ENCODE data around the gene EIF2S1. TPM values are rescaled to one million over a fixed set of nuclear protein-coding genes. Genes with fewer than 3 reads are reported as not detected.

Gene EIF2S1
- total and polyA plus RNA-seq, 5 experiments from 2014 or later = 50.3 to 131 (median 107) TPM

- ATAC-seq = no peak
- Mint-ChIP-seq H3K27ac (no peak overlapping the region), H3K36me3 (peaks cover 0 to 59% (median 10%) of the 10 kb centered on the region in 3 donors), H3K4me3 (no peak overlapping the region), H3K4me1 (peaks cover 0 to 19% (median 17%) of the 10 kb centered on the region in 4 donors), H3K9me3 (no peaks in the 10 kb centered on the region), H3K27me3 (no peaks in the 10 kb centered on the region)
- DNase-seq = no peak
- POLR2A ChIA-PET = interaction anchor here (0.8 kb wide), 1 partner anchor 8 kb away, joined by 6 read pairs; the partner anchor contains the start of genes ATP6V1D and EIF2S1
Measured at GRCh38 chr14:67352055-67352454, 8.1 kb upstream of the EIF2S1 start.

GRCh38 chr14:67357186-67357968 lies 2.8 kb upstream of the EIF2S1 start:
- ATAC-seq (no peak), DNase-seq (no peak)
- Mint-ChIP-seq H3K9me3 (no peaks in the 10 kb centered on the region), H3K36me3 (peaks cover 0 to 16% (median 2%) of the 10 kb centered on the region in 3 donors), H3K27me3 (peaks cover 0 to 2% (median 0%) of the 10 kb centered on the region in 5 donors), H3K4me3 (peak overlapping the region in 9 of 10 donors; percentile 3 to 98 (median 62)), H3K27ac (peak overlapping the region in 6 of 10 donors; percentile 5 to 84 (median 35)), H3K4me1 (peaks cover 7 to 69% (median 53%) of the 10 kb centered on the region in 4 donors)
- POLR2A ChIA-PET = no interaction called here

GRCh38 chr14:67357969-67358354 lies 2.2 kb upstream of the EIF2S1 start:
- POLR2A ChIA-PET = no interaction called here
- Mint-ChIP-seq H3K4me1 (peaks cover 9 to 75% (median 59%) of the 10 kb centered on the region in 4 donors), H3K9me3 (no peaks in the 10 kb centered on the region), H3K36me3 (peaks cover 0 to 16% (median 0%) of the 10 kb centered on the region in 3 donors), H3K27me3 (peaks cover 0 to 2% (median 0%) of the 10 kb centered on the region in 5 donors), H3K4me3 (peak overlapping the region; percentile 49 to 100 (median 98)), H3K27ac (peak overlapping the region in 6 of 10 donors; percentile 25 to 100 (median 77))
- DNase-seq (no peak), ATAC-seq (no peak)

DNA sequence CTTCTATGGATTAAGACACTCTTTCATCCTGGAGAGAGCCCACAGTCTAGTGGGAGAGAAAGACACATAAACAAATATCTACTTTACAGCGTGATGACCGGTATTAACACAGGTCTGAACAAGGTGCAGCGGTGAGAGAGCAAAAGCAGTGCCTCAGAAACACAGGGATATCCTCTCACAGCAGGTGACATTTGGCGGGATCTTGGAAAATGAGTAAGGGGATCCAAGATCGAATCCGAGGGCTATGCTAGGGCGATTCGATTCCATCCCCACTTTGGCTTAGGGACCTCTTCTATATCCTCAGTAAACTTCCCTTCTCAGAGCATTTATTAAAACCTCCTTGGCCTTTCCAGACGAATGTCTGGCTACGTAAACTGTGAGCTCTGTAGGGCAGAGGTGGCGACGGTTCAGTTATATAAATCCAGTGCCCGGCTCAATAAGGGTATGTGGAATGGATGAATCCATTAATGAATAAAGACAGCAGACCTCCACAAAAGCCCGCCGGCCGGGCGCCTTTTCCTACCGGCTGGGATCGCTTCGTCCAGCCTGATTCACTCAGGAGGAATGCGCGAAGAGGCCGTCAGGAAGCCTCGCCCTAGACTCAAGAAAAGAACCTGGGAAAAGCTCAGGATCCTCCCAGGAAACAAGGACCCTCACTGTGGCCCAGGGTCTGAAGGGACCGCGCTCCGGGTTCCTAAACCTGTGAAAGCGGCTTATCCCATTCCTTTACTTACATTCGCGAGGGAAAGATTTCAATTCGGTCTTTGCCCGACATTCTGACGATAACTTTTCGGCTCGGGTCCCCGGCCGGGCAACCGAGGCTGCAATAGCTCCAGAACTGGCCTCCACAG lies 979 bp upstream of the EIF2S1 start:
- DNase-seq (no peak), ATAC-seq (no peak)
- peaks cover 0 to 23% (median 0%) of the 10 kb centered on the region in 3 donors for H3K36me3 Mint-ChIP-seq
- POLR2A ChIA-PET = interaction anchor here (1.0 to 1.5 kb wide), 5 partner anchors 8 to 241 kb away, joined by 4 to 8 read pairs (median 5); partner anchors contain the start of genes PALS1, PIGH and PLEK2
- H3K9me3 Mint-ChIP-seq = no peaks in the 10 kb centered on the region
- peaks cover 16 to 84% (median 70%) of the 10 kb centered on the region in 4 donors for H3K4me1 Mint-ChIP-seq
- peak overlapping the region; percentile 97 to 100 (median 98) for H3K27ac Mint-ChIP-seq
- H3K27me3 Mint-ChIP-seq = peaks cover 0 to 2% (median 0%) of the 10 kb centered on the region in 5 donors
- peak overlapping the region; percentile 93 to 100 (median 98) for H3K4me3 Mint-ChIP-seq

- POLR2A ChIA-PET = interaction anchor here (1.0 to 1.5 kb wide), 4 partner anchors 9 to 240 kb away, joined by 4 to 8 read pairs (median 6); partner anchors contain the start of genes PALS1, PIGH and PLEK2
- H3K9me3 Mint-ChIP-seq = no peaks in the 10 kb centered on the region
Measured at GRCh38 chr14:67360470-67361206, 510 bp downstream of the EIF2S1 start.

DNA sequence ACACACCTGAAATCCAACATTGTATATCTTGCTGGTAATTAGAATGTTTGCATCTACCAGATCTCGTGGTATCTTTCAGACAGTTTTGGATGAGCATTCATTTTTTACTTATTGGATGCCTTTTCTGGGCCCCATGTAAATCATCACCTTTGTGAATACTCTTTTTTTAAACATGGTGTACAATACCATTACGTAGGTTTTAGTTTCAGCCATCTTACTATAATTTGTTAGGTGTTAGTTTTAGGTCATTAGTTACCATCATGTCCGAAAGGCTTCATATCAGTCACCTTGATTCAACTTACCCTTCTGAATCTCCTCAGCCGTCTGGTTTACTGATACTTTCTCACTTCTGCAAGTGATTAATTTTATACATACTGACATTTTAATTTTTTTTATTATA lies 5.3 kb downstream of the EIF2S1 start:
- Mint-ChIP-seq H3K9me3 (no peaks in the 10 kb centered on the region), H3K27ac (no peak overlapping the region), H3K4me1 (peaks cover 17 to 72% (median 61%) of the 10 kb centered on the region in 4 donors), H3K4me3 (no peak overlapping the region), H3K27me3 (no peaks in the 10 kb centered on the region), H3K36me3 (peaks cover 0 to 77% (median 8%) of the 10 kb centered on the region in 3 donors)
- ATAC-seq (no peak), DNase-seq (no peak)
- POLR2A ChIA-PET = no interaction called here

More at GRCh38 chr14:67360470-67361206, 510 bp downstream of the EIF2S1 start:
- H3K36me3 Mint-ChIP-seq = peaks cover 0 to 35% (median 0%) of the 10 kb centered on the region in 3 donors
- H3K27me3 Mint-ChIP-seq = peaks cover 0 to 2% (median 0%) of the 10 kb centered on the region in 5 donors
- H3K4me3 Mint-ChIP-seq = peak overlapping the region; percentile 93 to 100 (median 98)
- ATAC-seq (peak; percentile 15 to 21), DNase-seq (no peak)
- peak overlapping the region; percentile 97 to 100 (median 98) for H3K27ac Mint-ChIP-seq
- peaks cover 18 to 87% (median 77%) of the 10 kb centered on the region in 4 donors for H3K4me1 Mint-ChIP-seq

GRCh38 chr14:67370830-67371229 lies 10.7 kb downstream of the EIF2S1 start:
- ATAC-seq (no peak), DNase-seq (no peak)
- Mint-ChIP-seq H3K4me1 (peaks cover 9 to 55% (median 50%) of the 10 kb centered on the region in 4 donors), H3K36me3 (peaks cover 0 to 95% (median 12%) of the 10 kb centered on the region in 3 donors), H3K27ac (peak overlapping the region in 9 of 10 donors; percentile 16 to 90 (median 53)), H3K27me3 (no peaks in the 10 kb centered on the region), H3K9me3 (no peaks in the 10 kb centered on the region), H3K4me3 (no peak overlapping the region)
- POLR2A ChIA-PET = no interaction called here

GRCh38 chr14:67371247-67372148 lies 11.4 kb downstream of the EIF2S1 start:
- DNase-seq (no peak), ATAC-seq (no peak)
- H3K36me3 Mint-ChIP-seq = peaks cover 0 to 95% (median 10%) of the 10 kb centered on the region in 3 donors
- H3K27ac Mint-ChIP-seq = peak overlapping the region in 7 of 10 donors; percentile 16 to 90 (median 58)
- no peak overlapping the region for H3K4me3 Mint-ChIP-seq
- H3K9me3 Mint-ChIP-seq = no peaks in the 10 kb centered on the region
- POLR2A ChIA-PET = no interaction called here
- H3K4me1 Mint-ChIP-seq = peaks cover 7 to 52% (median 48%) of the 10 kb centered on the region in 4 donors
- no peaks in the 10 kb centered on the region for H3K27me3 Mint-ChIP-seq

DNA sequence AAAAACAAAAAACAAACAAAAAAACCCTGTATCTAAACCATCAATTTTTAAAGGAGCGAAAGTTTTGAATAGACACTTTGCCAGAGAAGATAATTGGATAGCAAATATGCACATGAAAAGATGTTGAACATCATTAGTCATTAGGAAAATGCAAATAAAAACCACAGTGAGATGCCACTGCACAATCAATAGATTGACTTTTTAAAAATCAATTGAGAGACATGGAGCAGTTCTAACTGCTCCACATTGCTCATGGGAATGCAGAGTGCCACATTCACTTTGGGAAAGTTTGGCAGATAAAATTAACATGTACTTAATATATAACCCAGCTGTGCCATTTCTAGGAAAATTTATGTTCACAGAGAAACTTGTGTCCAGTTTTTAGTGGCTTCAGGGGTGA lies 12.7 kb downstream of the EIF2S1 start:
- POLR2A ChIA-PET = no interaction called here
- Mint-ChIP-seq H3K27ac (peak overlapping the region in 9 of 10 donors; percentile 18 to 78 (median 44)), H3K36me3 (peaks cover 6 to 95% (median 10%) of the 10 kb centered on the region in 3 donors)

GRCh38 chr14:67373347-67373746 lies 13.2 kb downstream of the EIF2S1 start:
- DNase-seq (no peak), ATAC-seq (no peak)
- Mint-ChIP-seq H3K4me1 (peaks cover 10 to 52% (median 34%) of the 10 kb centered on the region in 4 donors), H3K27ac (peak overlapping the region in 7 of 10 donors; percentile 4 to 64 (median 51)), H3K27me3 (no peaks in the 10 kb centered on the region), H3K4me3 (no peak overlapping the region), H3K9me3 (no peaks in the 10 kb centered on the region), H3K36me3 (peaks cover 6 to 95% (median 10%) of the 10 kb centered on the region in 3 donors)
- POLR2A ChIA-PET = no interaction called here

More for the DNA sequence above, 12.7 kb downstream of the EIF2S1 start:
- no peaks in the 10 kb centered on the region for H3K27me3 Mint-ChIP-seq
- no peak for ATAC-seq
- DNase-seq = no peak
- H3K4me1 Mint-ChIP-seq = peaks cover 10 to 56% (median 38%) of the 10 kb centered on the region in 4 donors
- H3K4me3 Mint-ChIP-seq = no peak overlapping the region
- no peaks in the 10 kb centered on the region for H3K9me3 Mint-ChIP-seq

- POLR2A ChIA-PET = interaction anchor here (0.7 kb wide), 1 partner anchor 17 kb away, joined by 3 read pairs; no protein-coding TSS in a partner anchor
- Mint-ChIP-seq H3K36me3 (peaks cover 10 to 96% (median 16%) of the 10 kb centered on the region in 3 donors), H3K4me3 (no peak overlapping the region), H3K4me1 (peaks cover 7 to 22% (median 11%) of the 10 kb centered on the region in 4 donors), H3K27ac (peak overlapping the region in 4 of 10 donors; percentile 3 to 79 (median 26)), H3K9me3 (no peaks in the 10 kb centered on the region), H3K27me3 (no peaks in the 10 kb centered on the region)
- ATAC-seq (no peak), DNase-seq (no peak)
Measured at GRCh38 chr14:67377916-67378315, 17.8 kb downstream of the EIF2S1 start.

All from naive thymus-derived CD8-positive, alpha-beta T cell (primary cell).